ENCODE data around the gene GCN1. TPM values are rescaled to one million over a fixed set of nuclear protein-coding genes. Genes with fewer than 3 reads are reported as not detected.

Gene GCN1, protein sequence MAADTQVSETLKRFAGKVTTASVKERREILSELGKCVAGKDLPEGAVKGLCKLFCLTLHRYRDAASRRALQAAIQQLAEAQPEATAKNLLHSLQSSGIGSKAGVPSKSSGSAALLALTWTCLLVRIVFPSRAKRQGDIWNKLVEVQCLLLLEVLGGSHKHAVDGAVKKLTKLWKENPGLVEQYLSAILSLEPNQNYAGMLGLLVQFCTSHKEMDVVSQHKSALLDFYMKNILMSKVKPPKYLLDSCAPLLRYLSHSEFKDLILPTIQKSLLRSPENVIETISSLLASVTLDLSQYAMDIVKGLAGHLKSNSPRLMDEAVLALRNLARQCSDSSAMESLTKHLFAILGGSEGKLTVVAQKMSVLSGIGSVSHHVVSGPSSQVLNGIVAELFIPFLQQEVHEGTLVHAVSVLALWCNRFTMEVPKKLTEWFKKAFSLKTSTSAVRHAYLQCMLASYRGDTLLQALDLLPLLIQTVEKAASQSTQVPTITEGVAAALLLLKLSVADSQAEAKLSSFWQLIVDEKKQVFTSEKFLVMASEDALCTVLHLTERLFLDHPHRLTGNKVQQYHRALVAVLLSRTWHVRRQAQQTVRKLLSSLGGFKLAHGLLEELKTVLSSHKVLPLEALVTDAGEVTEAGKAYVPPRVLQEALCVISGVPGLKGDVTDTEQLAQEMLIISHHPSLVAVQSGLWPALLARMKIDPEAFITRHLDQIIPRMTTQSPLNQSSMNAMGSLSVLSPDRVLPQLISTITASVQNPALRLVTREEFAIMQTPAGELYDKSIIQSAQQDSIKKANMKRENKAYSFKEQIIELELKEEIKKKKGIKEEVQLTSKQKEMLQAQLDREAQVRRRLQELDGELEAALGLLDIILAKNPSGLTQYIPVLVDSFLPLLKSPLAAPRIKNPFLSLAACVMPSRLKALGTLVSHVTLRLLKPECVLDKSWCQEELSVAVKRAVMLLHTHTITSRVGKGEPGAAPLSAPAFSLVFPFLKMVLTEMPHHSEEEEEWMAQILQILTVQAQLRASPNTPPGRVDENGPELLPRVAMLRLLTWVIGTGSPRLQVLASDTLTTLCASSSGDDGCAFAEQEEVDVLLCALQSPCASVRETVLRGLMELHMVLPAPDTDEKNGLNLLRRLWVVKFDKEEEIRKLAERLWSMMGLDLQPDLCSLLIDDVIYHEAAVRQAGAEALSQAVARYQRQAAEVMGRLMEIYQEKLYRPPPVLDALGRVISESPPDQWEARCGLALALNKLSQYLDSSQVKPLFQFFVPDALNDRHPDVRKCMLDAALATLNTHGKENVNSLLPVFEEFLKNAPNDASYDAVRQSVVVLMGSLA (N-terminal part only)
- 46.0 to 55.1 TPM (median 53.9 TPM) in 5 replicates for total RNA-seq (2022; extraction: Qiagen RNA extraction)

GRCh38 chr12:120194534-120195395, at the start of gene GCN1:
Gene GCN1, minus strand, starts transcription at chr12:120194715. Its CDS starts 18 bp downstream, at chr12:120194697.

GRCh38 chr12:120116441-120116791, 78.1 kb downstream of the GCN1 start, which contains the start of gene RAB35:
Gene RAB35, minus strand, starts transcription at chr12:120116753. Its CDS starts 103 bp downstream, at chr12:120116650.

Other genes with a start within 250 kb of the GCN1 start
- gene BICDL1, start 205.5 kb downstream of the GCN1 start, total RNA-seq (2022; extraction: Qiagen RNA extraction) = 3.2 to 4.9 TPM (median 3.8 TPM) in 5 replicates
- gene RAB35, start 78.0 kb downstream of the GCN1 start, total RNA-seq (2022; extraction: Qiagen RNA extraction) = 65.1 to 86.4 TPM (median 82.1 TPM) in 5 replicates
- 3,378 to 3,595 TPM (median 3,488 TPM) in 5 replicates for gene RPLP0, start 6.4 kb upstream of the GCN1 start, total RNA-seq (2022; extraction: Qiagen RNA extraction)
- gene PXN, start 71.0 kb upstream of the GCN1 start, total RNA-seq (2022; extraction: Qiagen RNA extraction) = 189 to 221 TPM (median 211 TPM) in 5 replicates
- not detected in 5 replicates for gene RNU4-2, start 97.2 kb upstream of the GCN1 start, total RNA-seq (2022; extraction: Qiagen RNA extraction)
- gene RNU4-1, start 98.5 kb upstream of the GCN1 start, total RNA-seq (2022; extraction: Qiagen RNA extraction) = not detected in 5 replicates
- 0.59 to 0.92 TPM (median 0.64 TPM) in 5 replicates for gene SIRT4, start 107.6 kb upstream of the GCN1 start, total RNA-seq (2022; extraction: Qiagen RNA extraction)
- not detected in 5 replicates for gene PLA2G1B, start 133.1 kb upstream of the GCN1 start, total RNA-seq (2022; extraction: Qiagen RNA extraction)
- gene MSI1, start 174.4 kb upstream of the GCN1 start, total RNA-seq (2022; extraction: Qiagen RNA extraction) = 0.89 to 1.8 TPM (median 1.4 TPM) in 5 replicates
- gene COX6A1, start 243.4 kb upstream of the GCN1 start, total RNA-seq (2022; extraction: Qiagen RNA extraction) = 758 to 876 TPM (median 847 TPM) in 5 replicates

All from A549 treated with Mapracorat at 1 μM for 4 hours (cell line).